Hindlimb muscle (tissue), 1 donor: ENCODE results near the gene VAC14. TPM values are rescaled to one million over a fixed set of nuclear protein-coding genes. Genes with fewer than 3 reads are reported as not detected.
"Not testable (repeated sequence)": the region's sequence is repeated elsewhere in the genome, so short reads cannot be mapped to it uniquely, and the experiment has no call there.

Experiments used
- DNase-seq: peaks from one replicate; pipeline ENCODE4 v3.0.0-alpha.2; 2013
- polyA plus RNA-seq: library from polyadenylated mRNA; unstranded; fragments of 120-200 nt; gene quantifications from one replicate; pipeline ENCODE4 v1.2.1, GENCODE V29; 2013; ENCODE audit not compliant: insufficient read length

The VAC14 gene
- polyA plus RNA-seq, 1 donor: 28.3 TPM

DNA sequence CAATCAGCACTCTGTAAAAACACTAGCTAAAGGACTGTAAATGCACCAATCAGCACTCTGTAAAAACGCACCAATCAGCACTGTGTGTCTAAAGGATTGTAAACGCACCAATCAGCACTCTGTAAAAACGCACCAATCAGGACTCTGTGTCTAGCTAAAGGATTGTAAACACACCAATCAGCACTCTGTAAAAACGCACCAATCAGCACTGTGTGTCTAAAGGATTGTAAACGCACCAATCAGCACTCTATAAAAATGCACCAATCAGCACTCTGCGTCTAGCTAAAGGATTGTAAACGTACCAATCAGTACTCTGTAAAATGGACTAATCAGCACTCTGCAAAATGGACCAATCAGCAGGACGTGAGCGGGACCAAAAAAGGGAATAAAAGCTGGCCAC is 58.0 kb downstream of the VAC14 start:
- not testable (repeated sequence) for DNase-seq

DNA sequence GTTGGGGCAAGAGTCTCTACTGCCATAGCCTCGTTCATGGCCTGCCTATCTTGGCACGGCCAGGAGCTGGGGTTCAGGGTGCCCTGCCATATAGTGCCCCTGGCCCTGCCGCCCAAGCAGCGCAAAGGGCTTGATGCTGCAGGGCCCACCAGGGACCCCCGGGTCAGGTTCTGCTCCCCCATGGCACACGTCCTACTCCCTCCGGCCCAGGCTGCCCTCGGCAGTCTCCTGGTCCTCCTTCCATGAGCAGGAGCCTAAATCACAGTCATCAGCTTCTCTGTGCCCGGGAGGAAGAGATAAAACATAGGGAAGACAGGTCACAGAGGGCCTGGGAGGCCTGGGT is 59.2 kb downstream of the VAC14 start:
- DNase-seq: no peak

DNA sequence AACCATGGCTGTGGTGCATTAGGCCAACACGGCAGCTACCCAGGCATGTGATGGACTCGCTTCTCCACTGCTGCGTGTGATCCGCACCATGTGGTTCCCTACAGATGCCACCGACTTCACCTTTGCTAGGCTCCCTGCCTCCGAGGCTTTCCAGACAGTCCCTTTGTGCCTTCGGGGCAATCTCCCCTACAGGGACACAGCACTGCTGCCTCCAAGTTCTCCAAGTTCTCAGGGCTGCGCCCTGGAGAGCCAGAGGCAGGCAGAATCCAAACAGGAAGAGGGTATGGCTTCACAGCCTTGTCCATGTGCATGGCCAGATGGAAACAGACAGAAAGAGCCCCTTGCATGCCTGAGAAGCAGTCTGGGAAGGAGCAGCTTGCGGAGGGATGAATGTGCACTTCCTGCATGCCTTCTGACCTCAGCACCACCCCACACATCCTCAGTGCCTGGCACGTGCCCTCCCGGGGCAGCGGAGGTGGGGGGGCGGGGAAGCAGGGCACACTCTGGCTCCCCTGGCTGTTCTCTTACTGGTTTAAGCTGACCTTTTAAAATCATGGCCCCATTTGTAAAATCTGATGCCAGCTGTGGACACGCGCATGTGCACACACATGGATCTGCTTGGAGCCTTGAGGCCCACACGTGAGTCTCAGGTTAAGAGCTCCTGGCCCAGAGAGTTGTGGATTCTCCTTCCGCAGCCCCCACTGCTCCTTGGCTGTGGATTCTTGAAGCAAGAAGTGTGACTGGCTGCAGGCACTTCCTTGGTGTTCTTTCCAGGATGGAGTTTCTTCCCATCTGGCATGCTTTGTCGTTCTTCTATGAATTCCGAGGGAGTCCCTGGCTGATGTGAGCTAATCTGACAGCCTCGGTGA is 59.8 kb downstream of the VAC14 start:
- no peak for DNase-seq

DNA sequence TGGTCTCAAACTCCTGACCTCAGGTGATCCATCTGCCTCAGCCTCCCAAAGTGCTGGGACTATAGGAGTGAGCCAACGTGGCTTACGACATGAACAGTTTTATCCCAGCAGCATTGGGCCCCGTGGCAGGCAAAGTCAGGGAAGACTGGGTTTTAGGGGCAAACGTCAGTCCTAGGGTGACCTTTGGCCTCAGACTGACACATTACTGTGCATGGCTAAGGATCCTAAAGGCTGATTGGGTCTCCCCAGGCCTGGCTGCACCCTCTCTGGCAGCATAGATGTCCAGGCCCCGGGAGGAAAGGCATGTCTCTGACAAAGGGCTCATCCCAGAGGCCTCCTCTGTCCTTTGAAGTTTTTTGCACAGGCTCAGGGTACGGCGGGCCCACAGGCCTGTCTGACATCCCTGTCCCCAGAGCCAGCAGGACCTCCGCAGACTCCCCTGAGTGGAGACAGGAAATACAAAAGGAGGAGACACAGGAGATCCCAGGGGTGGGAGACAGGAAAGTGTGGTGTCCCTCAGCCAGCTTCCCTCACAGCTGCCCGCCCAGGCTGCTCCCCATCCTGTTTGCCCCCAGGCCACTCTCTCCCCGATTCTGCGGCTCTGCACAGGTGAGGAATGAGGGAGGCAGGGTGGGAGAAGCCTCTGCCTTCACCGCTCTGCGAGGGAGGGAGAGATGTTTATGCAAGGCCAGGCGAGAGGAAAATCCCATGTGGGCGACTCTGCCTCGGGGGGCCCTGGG is 60.6 kb downstream of the VAC14 start:
- no peak for DNase-seq

DNA sequence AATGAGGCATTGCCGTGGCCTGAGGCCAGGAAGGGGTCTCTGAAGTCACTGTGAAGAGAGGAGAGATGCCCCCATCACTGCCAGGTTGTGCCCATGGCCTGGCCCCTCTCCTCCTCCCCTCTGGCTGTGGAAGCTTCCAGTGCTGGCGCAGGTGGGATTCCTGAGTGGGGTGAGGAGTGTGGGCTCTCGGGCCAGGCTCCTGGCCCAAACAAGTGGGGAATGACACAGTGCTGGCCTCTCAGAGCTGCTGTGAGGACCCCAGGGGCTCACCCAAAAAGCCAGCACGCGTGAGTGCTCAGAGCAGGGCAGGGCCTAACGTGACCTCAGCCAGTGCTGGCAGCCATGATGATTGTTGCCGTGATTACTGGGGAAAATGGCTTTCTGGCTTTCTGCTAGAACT is 61.6 kb downstream of the VAC14 start:
- DNase-seq: no peak

DNA sequence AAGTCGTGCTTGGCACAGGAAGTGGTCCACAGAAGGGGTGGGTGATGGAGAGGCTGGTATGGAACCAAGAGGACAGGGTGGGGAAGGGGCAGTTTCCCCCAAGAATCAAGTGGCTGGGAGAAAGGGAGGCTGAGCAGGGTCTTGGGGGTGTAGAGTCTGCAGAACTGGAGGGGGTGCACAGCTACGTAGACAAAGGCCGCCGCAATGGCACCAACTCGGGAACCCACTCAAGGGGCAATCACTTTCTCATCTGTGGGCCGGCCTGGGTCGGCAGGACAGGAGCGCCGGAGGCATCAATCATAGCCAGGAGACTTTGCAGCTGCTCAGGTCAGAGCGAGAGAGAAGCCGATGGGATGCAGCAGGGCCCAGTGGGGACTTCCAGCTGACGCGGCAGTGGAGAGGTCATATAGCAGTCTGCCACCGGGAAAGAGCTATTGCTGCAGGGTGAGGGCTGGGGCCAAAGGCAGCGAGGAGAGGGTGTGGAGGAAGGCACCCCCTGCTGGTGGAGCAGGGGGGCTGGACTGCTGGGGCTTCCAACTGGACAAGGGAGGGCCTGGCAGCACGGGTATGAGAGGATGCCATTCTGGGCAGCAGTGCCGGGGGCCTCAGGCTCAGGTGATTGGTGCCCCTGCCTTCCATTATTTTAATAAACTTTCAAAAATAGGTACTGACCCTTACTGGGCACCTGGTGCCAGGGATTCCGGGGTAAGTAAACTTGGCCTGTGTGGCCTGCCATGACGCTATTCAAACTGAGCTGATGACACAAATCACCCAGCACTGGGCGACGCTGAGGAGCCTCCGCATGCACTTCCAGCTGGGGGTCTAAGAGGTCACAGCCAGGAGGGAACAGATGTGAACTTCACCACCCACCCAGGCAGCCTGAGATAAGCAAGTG is 62.6 kb downstream of the VAC14 start:
- DNase-seq: peak; percentile 73

DNA sequence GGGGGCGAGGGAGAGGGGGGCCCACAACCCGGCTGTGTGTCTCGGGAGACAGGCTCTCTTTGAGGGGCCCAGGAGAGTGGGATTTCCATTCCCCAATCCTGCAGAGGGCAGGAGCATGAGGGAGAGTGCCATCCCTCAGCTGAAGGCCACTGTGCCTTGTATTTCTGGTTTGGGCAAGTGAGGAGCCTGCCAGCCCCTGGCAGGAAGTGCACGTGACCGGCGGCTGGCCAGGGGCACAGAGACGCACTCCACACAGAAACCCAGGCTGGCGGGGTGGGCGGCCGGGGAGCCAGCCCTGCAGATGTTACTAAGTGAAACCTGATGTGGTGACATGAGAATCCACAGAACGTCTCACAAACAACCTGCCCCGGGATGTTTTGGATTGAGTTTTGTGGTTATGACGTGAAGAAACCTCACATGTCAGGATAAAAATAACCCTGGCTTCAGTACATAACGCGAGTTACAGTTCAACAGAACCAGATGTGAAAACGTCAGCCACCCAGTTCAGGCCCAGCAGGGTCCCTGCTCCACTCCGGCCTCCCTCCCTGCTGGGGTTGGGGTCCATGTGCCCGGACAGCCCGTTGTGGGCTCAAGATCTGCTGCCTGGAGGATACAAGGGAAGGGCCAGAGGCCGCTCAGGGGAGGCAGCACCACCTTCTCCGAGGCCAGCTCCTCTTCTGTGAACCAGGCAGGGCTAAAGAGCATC is 63.4 kb downstream of the VAC14 start:
- DNase-seq: peak; percentile 86

DNA sequence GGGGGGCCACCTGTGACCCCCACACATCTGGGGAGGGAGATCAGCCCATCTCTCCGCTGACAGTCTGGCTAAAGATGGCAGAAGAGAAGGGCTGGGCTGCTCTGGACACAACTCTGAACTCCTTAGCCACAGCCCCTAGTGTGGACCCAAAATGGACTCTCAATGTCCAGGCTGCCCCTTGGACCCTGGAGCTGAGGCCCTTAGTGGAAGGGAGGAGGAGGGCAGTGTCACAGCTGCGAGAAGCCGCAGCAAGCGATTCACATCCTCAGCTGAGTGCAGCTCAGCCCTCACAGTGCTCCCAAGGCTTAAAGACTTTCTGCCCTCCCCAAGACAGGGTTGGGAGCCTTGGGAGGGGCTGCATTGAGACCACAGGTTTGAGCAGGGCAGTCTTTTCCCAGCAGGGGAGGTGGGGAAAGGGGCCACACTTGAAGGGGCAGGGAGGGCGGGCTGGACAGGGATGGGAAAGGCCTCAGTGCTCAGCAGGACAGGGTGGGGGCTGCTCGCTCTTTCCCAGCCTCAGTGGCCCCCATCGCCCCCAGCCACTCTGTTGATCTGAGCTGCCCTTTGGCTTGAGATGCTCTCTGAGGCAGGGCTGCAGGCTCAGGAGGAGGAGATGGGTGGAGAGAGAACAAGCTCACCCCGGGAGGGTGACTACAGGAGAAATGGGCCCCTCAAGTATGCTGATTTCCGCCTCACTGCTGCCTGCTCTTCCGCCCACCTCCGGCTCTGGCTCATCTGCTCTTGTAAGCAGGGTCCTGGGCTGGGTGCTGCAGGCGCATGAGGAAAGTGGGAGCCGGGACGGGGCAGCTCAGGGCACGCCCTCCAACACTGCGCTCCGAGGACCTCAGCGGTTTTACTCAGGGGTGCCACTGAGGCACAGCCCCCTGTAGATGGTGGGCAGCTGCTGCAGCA is 64.2 kb downstream of the VAC14 start:
- no peak for DNase-seq

DNA sequence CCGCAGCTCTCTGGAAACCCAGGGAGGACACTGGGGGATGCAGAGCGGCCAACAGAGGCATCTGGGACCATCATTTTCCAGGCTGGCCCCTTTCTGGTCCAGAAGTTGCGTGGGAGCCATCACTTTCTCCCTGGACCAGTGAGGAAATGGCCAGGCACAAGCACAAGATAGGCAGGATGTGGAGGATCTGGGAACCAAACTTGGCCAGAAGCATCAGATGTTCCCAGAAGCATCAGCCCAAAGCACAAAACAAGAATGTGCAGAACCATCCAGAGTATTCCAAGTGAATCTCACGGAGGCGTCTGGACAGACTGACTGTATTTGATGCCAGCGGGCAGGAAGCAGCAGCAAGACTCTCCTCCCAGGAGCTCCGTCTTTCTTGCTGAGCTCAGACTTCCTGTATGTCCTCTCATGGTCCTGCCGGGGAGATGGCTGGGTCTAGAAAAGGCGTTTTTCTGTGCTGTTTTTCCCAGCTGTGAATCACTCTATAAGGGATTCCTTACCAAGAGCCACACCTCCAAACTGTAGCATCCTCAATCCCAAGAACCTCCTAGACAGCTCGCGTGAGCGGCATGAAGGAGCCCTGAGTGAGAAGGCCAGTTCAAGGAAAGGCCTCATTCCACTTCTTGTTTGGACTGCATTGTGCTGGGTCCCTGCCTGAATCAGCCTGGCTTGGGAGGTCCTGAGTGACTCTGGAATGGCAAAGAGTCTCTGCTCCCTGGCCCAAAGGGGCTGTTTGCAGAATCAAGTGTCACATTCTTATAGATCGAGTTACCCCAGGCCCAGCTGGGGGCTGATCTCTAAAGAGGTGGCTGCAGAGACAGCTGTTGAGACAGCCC is 65.6 kb downstream of the VAC14 start:
- peak; percentile 86 for DNase-seq

DNA sequence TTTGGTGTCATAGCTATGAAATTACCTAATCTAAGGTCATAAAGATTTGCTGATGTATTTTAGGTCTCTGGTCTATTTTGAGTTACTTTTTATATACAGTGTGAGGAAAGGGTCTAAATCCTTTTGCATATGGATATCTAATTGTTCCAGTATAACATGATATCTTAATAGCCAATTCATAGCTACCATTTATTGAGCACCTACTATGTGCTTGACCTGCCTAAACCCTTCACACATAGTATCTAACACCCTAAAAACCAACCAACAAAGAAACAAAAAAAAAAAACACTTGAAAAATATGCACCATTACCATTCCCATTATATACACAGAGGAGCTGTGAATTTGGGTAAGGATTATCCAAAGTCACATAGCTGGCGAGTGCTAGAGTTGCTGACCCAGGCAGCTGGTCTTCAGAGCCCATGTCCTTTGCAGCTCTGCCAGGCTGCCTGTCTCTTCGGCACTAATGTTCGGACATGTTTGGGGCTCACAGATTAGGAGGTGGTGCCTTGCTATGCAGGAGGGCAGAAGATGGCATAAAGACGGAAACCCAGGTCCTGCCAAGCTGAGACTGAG is 66.3 kb downstream of the VAC14 start:
- DNase-seq: no peak

DNA sequence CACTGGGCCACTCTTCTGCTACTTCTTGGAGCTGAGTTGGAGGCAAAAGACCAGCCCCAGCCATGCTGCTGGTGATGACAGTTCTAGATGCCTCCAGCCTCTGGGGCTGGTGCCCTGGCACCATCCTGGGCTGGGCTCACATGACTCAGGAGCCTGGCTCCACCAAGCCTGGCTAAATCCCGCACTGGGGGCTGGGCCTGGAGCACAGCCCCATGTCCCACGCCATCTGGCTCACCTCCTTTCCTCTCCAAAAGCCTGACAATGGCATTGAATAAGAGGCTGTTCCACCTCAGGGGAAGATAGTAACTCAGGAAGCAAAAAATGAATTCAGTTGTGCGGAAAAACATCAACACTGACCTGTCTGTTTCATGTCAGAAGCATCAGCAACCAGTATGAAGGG is 70.0 kb downstream of the VAC14 start:
- DNase-seq: no peak

DNA sequence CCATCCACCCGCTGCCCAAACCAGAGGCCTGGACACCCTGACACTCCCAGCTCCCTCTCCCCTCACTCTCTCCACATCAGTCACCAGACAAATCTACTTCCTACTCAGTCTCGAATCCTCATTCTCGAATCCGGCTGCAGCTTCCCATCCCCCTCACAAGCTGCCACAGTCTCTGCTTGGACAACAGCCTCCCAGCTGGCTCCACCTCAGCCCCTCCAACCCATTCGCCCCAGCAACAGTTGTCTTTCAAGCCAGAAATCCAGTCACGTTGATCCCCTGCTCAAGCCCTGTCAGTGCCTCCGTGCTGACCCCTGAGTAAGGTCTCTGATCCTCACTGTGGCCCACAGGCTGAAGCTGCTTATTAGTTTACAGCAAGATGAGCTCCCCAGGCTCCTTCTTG is 70.9 kb downstream of the VAC14 start:
- DNase-seq: no peak

DNA sequence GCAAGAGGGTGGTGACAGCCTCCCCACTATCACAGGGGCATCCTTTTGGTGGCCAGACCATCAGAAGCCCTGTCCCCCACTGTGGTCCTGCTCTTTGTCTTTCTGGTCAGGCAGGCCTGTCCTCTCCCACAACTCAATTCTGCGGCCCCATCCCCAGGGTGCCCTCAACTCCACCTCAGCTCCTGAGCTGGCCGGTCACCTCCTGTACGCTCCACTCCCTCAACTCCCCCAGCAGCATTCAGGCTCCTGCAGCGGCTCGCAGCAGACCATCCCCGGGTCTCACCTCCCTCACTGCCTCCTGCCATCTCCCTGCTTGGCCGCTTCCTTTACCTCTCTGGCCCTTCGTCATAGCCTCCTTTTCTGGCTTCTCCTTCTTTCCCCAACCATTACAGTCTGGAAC is 71.7 kb downstream of the VAC14 start:
- no peak for DNase-seq

DNA sequence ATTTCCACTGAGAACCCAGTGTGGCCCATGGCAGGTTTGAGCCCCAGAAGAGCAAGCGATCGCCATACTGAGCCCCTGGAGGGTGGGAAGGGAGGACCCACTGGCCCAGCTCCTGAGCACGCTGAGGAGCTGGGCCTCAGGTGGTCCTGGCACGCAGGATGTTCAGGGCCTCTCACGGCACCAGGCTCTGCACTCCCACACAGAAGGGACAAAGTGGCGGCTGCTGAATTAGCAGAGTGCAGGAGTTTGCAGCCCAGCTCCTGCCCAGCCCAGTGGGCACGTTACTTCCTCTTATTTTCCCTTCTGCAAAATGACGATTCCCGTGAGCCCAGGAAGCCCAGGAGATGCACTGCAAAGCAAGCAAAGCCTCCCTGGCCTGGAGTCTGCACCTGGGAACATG is 72.8 kb downstream of the VAC14 start:
- DNase-seq: no peak

DNA sequence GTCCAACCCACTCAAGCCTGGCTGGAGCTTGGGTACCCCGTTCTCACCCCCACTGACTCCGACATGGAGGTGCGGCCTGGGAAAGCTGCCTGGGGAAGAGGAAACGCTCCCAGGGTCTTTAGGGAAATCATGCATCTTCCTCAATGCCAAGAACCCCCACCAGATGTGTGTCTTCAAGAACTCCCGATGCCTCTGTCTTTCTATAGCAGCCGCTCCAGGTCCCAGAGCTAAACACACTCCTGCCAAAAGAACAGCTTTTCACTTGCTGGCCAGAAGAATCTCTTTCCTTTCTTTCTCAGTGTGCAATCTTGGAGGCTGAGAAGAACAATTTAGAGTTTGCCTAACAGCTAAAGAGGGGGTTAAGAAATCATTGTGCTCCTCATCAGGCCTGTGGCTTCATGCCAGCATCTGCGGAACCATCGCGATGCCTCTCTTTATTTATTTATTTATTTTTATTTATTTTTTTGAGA is 74.0 kb downstream of the VAC14 start:
- peak; percentile 85 for DNase-seq

DNA sequence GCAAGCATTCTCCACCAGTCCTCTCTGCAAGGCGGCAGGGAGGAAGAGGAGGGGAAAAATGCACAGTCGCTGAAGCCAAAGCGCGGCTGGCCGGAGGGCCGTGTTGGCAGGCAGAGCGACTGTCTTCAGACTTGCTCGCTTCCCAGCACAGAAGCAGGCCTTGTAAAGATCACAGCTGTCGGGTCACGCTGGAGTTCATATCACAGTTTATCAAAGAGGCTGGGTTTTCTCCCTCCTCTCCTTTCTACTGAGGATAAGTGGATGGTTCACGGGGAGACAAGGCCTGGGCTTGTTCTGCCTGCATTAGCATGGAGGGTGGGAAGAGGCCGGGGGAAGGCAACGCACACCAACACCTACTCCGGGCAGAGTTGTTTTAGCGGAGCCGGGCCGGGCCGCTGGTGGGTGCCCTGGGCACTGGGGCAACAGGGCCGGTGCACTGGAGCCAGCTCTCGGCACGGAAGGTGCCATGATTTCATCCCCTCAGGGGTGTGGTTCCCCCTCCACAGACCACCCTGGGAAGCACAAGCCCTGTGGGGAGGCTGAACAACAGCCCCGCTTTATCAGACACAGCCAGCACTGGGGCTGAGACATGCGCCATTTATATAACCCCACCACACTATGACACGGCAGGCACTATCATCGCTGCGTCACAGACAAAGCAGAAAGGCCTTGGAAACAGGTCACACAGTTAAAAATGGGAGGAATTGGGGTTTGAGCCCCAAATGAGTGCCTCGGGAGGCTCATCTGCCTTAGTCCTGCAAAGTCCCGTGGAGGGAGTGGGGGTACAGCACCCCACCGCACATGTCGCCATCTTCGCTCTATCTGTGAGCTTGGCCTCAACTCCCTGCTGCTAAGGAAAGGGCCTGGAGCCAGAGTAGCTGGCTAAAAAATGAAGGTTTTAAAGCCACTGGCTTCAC is 74.8 kb downstream of the VAC14 start:
- peak; percentile 75 for DNase-seq

DNA sequence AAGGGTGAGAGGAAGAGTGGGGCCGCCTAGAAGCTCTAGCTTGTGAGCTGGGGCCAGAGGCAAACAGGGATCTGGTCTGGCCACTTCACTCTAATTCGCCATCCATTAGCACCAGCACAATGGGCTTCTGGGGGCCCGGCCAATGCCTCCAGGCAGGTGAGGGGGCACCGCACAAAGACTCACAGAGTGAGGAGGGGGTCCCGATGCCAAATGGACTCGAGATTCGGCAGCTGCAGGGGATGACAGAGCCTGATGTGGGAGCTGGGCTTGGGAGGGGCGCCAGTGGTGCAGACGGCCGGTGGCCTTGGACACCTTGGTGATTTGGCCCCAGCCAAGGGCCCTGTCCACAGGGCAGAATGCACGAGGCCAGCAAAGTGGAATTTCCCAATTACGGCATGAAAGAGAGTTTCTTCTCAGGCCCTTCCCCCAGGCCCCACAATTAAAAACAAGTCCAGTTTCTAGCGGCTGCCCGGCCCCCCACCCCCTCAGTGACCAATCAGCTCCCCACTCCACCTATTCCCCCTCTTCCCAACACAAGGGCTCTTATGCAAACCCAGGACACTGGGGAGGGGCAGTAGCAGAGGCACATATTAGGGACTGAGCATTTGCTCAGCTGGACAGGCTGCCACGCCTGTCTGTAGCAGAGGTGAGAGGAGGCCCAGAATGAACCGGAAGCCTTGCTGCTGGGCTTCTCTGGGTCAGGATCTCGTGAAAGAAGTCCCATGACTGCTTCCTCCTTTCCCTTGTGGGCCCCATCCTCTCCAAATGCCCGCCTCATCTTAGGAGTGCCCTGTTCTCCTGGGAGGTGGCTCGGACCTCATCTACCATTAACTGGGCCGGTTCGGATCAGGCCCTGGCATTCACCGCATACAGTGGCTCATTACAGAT is 75.7 kb downstream of the VAC14 start:
- no peak for DNase-seq
